Upper lobe of left lung (tissue), 6 donors: ENCODE results near the gene TRIM52. TPM values are rescaled to one million over a fixed set of nuclear protein-coding genes. Genes with fewer than 3 reads are reported as not detected.

Experiments
- ATAC-seq, 2 donors: fragments of 200-7000 bp; cut with Tn5 transposase; one replicate each; pipeline ENCODE4 v1.9.1; 2022; ENCODE audit warnings: mild to moderate bottlenecking in 2 of 2, moderate library complexity in 2 of 2; ENCODE audit not compliant: low FRiP score in 2 of 2
- DNase-seq, 2 donors: peaks; one replicate each; pipeline ENCODE4 v3.0.0-alpha.2; 2019 to 2020
- H3K27ac ChIP-seq, 4 donors: fragments of 200-600 bp; sonication (generic); one replicate each; pipeline ENCODE4 v1.5.1; 2016 to 2019
- H3K27me3 ChIP-seq, 4 donors: fragments of 200-600 bp; sonication (generic); one replicate each; pipeline ENCODE4 v1.5.1; 2017 to 2019
- H3K36me3 ChIP-seq, 4 donors: fragments of 200-600 bp; sonication (generic); one replicate each; pipeline ENCODE4 v1.5.1; 2016 to 2019
- H3K4me1 ChIP-seq, 4 donors: fragments of 200-600 bp; sonication (generic); one replicate each; pipeline ENCODE4 v1.5.1; 2018 to 2019
- H3K4me3 ChIP-seq, 4 donors: fragments of 200-600 bp; sonication (generic); one replicate each; pipeline ENCODE4 v1.5.1; 2017 to 2019; ENCODE audit warnings: mild to moderate bottlenecking in 2 of 4, moderate library complexity in 1 of 4
- H3K9me3 ChIP-seq, 4 donors: fragments of 200-600 bp; sonication (generic); one replicate each; pipeline ENCODE4 v1.5.1; 2018 to 2019
- CTCF ChIP-seq, 6 experiments: fragments of 450-650 bp in 4 of 6; fragments of 200-600 bp in 2 of 6; sonication (generic) in 2 of 6; IDR thresholded peaks; one replicate each; pipeline ENCODE4 v1.5.1; 2016 to 2019; ENCODE audit warnings: antibody characterized with exemption in 6 of 6
- EP300 ChIP-seq, 4 donors: sonication (generic); formaldehyde crosslinking; IDR thresholded peaks; one replicate each; pipeline ENCODE4 v1.5.1; 2017; ENCODE audit warnings: antibody characterized with exemption in 4 of 4, control low read depth in 2 of 4
- POLR2A ChIP-seq, 4 donors: fragments of 450-650 bp; IDR thresholded peaks; one replicate each; pipeline ENCODE4 v1.5.1; 2016 to 2017; ENCODE audit warnings: antibody characterized with exemption in 4 of 4, mild to moderate bottlenecking in 2 of 4
- POLR2AphosphoS5 ChIP-seq, 2 donors: sonication (generic); formaldehyde crosslinking; IDR thresholded peaks; one replicate each; pipeline ENCODE4 v1.5.1; 2017; ENCODE audit warnings: antibody characterized with exemption in 2 of 2
- WGBS, 2 donors: methylation state at CpG; one replicate each; pipeline ENCODE4 v1.1.5; 2017 to 2018; 5-methylcytosine and 5-hydroxymethylcytosine counted together
- total RNA-seq, 6 donors: library from RNA; depleted of rRNA in 4 of 6; stranded (reverse); fragments of >200 nt in 4 of 6; gene quantifications; one replicate each; pipeline versions ENCODE4 v1.1.0 to v1.2.1, GENCODE V29; 2016 to 2021
- donor health status: DM: no; HTN: no; CAD: no; lungs with moderate emphysema.
- donor health status: DM: no; HTN: yes; CAD: no; lungs with severe emphysema.

Gene TRIM52
- total RNA-seq, 6 donors from 2014 or later, result 12.3 to 47.1 (median 15.6) TPM

- Histone ChIP-seq H3K4me1 (peaks cover 12 to 24% (median 15%) of the 10 kb centered on the region in 4 donors), H3K9me3 (no peaks in the 10 kb centered on the region), H3K27me3 (no peaks in the 10 kb centered on the region), H3K4me3 (no peak overlapping the region), H3K36me3 (peaks cover 62 to 100% (median 94%) of the 10 kb centered on the region in 4 donors), H3K27ac (no peak overlapping the region)
- 87 to 94% methylated on average over 10 of the region's 10 CpGs for WGBS, 2 donors
- ATAC-seq (no peak), DNase-seq (no peak)
- TF ChIP-seq POLR2AphosphoS5 (IDR thresholded peaks at IDR 0.05) (no peak), CTCF (IDR thresholded peaks at IDR 0.05) (no peak)
Measured at GRCh38 chr5:181236954-181237641, 23.8 kb downstream of the TRIM52 start.

- Histone ChIP-seq H3K36me3 (peaks cover 55 to 99% (median 90%) of the 10 kb centered on the region in 4 donors), H3K27ac (no peak overlapping the region), H3K9me3 (no peaks in the 10 kb centered on the region), H3K4me1 (peaks cover 6 to 17% (median 9%) of the 10 kb centered on the region in 4 donors), H3K4me3 (no peak overlapping the region), H3K27me3 (no peaks in the 10 kb centered on the region)
- 85 to 86% methylated on average over 5 to 6 of the region's 6 CpGs for WGBS, 2 donors
- DNase-seq (no peak), ATAC-seq (no peak)
- TF ChIP-seq POLR2AphosphoS5 (IDR thresholded peaks at IDR 0.05), result no peak
Measured at GRCh38 chr5:181236471-181236870, 24.5 kb downstream of the TRIM52 start.

- TF ChIP-seq CTCF (IDR thresholded peaks at IDR 0.05), result no peak
- no peak for TF ChIP-seq EP300 (IDR thresholded peaks at IDR 0.05)
- no peak for TF ChIP-seq POLR2A (IDR thresholded peaks at IDR 0.05)
- no peak for TF ChIP-seq POLR2AphosphoS5 (IDR thresholded peaks at IDR 0.05)
- ATAC-seq (no peak), DNase-seq (no peak)
- H3K4me1 ChIP-seq, result peaks cover 0 to 11% (median 2%) of the 10 kb centered on the region in 4 donors
- no peaks in the 10 kb centered on the region for H3K27me3 ChIP-seq
- no peak overlapping the region for H3K27ac ChIP-seq
- no peaks in the 10 kb centered on the region for H3K9me3 ChIP-seq
- H3K36me3 ChIP-seq, result peaks cover 49 to 99% (median 88%) of the 10 kb centered on the region in 4 donors
- WGBS, 2 donors, result 86 to 96% methylated on average over 4 to 5 of the region's 5 CpGs
- H3K4me3 ChIP-seq, result no peak overlapping the region
Measured at GRCh38 chr5:181235689-181236366, 25.1 kb downstream of the TRIM52 start.

GRCh38 chr5:181235323-181235688 is 25.6 kb downstream of the TRIM52 start:
- peaks cover 0 to 7% (median 2%) of the 10 kb centered on the region in 4 donors for H3K4me1 ChIP-seq

More at GRCh38 chr5:181235323-181235688, 25.6 kb downstream of the TRIM52 start:
- Histone ChIP-seq H3K36me3 (peaks cover 44 to 98% (median 85%) of the 10 kb centered on the region in 4 donors), H3K4me3 (no peak overlapping the region), H3K27me3 (no peaks in the 10 kb centered on the region), H3K27ac (no peak overlapping the region), H3K9me3 (no peaks in the 10 kb centered on the region)
- TF ChIP-seq CTCF (IDR thresholded peaks at IDR 0.05) (no peak), POLR2A (IDR thresholded peaks at IDR 0.05) (no peak), POLR2AphosphoS5 (IDR thresholded peaks at IDR 0.05) (no peak), EP300 (IDR thresholded peaks at IDR 0.05) (no peak)
- ATAC-seq (no peak), DNase-seq (no peak)
- WGBS, 2 donors, result 82 to 85% methylated on average over 5 of the region's 5 CpGs
